ENCODE results near the gene CFL1.

GRCh38 chr11:65883786-65884715, 26.1 kb upstream of the CFL1 start:
- no peak for TF ChIP-seq CTCF (IDR thresholded peaks at IDR 0.05)
- TF ChIP-seq POLR2A (IDR thresholded peaks at IDR 0.05) = no peak
- no peak for TF ChIP-seq POLR2AphosphoS5 (IDR thresholded peaks at IDR 0.05)
- no peak for TF ChIP-seq EP300 (IDR thresholded peaks at IDR 0.05)
